ENCODE measurements around the gene SLC5A11. TPM values are rescaled to one million over a fixed set of nuclear protein-coding genes. Genes with fewer than 3 reads are reported as not detected.

The SLC5A11 gene
- total RNA-seq, 1 experiment from 2014 or later, result not detected

GRCh38 chr16:24955975-24956731 lies 110.4 kb downstream of the SLC5A11 start:
- no peak for DNase-seq (ENCODE audit: extremely low read depth, low read depth)

GRCh38 chr16:24957887-24958286 lies 112.1 kb downstream of the SLC5A11 start:
- DNase-seq (ENCODE audit: extremely low read depth, low read depth), result no peak

Other genes starting within 250 kb of the SLC5A11 start
- gene TNRC6A, start 116.3 kb upstream of the SLC5A11 start, total RNA-seq (2014; rRNA removed; shearing (Covaris generic)), result 20.2 and 23.5 TPM in 2 replicates
- gene ARHGAP17, start 169.4 kb downstream of the SLC5A11 start, total RNA-seq (2014; rRNA removed; shearing (Covaris generic)), result 13.1 and 14.6 TPM in 2 replicates

Measured in NCI-H460 (cell line).